ENCODE measurements around the gene MGARP.

The MGARP gene

DNA sequence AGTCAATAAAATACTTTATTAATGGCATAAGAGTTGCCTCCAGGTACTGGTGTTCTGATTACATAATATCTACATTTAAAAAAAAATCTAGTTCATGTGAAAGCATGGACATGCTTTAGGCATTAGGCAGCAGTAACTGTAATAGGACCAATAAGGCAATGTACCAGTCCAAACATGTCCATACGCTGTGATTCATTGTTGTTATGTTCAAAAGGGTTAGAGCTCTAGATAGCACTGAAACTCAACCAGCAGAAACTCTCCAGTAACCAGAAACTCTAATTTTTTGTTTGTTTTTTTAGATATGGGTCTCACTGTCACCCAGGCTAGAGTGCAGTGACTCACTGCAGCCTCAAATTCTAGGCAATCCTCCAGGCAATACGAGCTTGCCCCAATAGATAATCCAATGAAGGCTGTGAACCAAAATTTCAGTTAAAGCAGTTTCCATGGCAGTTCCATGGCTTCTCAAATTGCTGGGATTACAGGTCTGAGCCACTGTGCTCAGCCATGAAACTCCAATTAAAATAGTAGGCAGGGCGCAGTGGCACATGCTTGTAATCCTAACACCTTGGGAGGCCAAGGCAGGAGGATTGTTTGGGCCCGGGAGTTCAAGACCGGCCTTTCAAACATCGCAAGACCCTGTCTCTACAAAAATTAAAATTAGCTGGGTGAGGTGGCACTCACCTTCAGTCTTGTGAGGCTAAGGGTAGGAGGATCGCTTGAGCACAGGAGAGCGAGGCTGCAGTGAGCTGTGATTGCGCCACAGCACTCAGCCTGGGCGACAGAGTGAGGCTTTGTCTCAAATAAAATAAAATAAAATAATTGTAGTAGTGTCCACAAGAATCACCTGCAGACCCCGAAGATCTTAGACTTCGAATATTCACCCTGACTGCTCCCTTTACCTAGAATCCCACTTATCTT lies 36.3 kb downstream of the MGARP start:
- DNase-seq (ENCODE audit: low read depth): peak; percentile 99

- no peak for DNase-seq (ENCODE audit: low read depth)
These were observed 37.4 kb downstream of the MGARP start for GRCh38 chr4:139242511-139243051.

DNA sequence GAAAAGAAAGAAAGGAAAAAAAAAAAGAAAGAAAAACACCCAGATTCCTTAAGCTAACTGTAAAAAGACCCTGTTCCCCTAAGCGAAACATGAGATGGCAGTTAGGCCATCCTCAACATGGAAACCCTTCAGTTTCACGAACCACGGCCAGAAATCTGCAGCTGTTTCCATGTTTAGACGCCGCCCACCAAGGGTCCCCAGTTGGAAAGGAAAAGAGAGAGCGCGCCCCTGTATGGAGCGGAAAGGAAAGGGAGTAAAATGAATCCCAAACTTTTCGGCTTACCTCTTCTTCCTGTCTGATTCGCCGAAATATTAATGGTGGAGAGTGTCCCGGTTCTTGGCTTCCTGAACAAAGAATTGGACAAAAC lies 38.3 kb downstream of the MGARP start:
- DNase-seq (ENCODE audit: low read depth): no peak

DNA sequence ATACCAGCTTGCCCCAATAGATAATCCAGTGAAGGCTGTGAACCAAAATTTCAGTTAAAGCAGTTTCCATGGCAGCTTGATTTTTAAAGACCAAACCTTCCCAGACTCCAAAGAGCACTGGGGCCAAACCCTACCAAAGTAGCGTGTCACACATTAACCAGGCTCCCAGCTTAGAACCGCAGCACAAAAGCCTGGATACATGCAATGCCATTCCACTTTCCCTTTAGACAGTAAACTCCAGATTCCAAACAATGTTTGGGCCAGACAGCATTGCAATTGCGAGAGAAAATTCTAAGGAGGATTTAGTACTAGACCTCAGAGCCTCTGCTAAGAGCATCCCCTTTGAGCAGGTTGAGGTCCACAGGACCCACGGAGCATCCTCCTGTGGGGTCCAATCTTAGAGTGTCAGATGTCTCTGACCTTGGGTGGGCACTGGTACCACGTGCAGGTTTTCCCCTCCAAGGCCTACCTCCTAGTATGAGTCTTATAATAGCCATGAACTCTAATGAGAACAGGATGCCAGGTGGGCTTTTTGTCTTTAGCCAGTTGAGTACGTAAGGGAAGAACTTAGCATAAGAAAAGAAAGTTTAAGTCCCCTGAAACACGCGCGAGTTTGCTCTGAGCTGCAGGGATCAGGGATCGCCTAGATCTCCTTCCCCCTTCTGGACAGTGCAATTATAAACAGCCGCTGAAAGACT lies 38.8 kb downstream of the MGARP start:
- DNase-seq (ENCODE audit: low read depth): no peak

- DNase-seq (ENCODE audit: low read depth): no peak
These were observed 40.8 kb downstream of the MGARP start for GRCh38 chr4:139239127-139239772.

DNA sequence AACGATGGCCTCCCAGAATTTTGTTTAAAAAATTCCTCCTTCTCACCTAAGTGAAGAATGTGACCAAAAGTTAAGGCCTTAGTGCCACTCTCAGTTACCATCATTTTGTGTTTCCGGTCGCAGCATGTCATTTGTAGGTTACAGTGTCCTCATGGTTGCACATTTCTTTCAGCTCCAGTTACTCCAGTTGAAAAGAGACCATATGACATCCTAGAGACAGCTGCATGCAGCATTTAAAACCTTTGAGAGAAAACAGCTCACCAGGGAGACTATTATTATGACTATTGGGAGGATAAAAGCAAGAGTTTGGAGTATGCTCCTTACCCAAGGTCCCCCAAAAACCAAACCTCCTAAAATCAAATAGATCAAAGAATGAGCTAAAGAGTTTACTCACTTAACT lies 45.8 kb downstream of the MGARP start:
- no peak for DNase-seq (ENCODE audit: low read depth)

DNA sequence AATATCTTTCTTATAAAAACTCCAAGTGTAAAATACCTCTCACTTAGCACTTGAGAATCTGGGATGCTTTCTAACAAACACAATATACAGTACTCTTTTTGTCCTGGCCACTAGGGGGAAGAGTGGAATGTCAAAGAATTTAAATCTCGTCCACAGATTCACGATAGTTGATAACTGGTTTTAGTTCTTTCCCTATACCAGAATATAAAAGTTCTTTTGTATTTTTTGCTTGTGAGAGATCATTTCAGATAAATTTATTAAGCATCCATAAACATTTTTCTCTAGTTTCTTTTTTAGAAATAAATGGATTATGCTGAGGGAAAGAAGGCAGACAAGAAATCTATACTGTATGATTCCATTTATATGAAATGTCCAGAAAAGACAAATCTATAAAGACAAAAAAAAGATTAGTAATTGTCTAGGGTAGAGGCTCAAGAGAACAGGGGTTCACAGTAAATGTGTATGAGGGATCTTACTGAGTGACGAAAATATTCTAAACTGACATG lies 50.4 kb downstream of the MGARP start:
- DNase-seq (ENCODE audit: low read depth): no peak

- no peak for DNase-seq (ENCODE audit: low read depth)
These were observed 52.2 kb downstream of the MGARP start for GRCh38 chr4:139227729-139228404.

DNA sequence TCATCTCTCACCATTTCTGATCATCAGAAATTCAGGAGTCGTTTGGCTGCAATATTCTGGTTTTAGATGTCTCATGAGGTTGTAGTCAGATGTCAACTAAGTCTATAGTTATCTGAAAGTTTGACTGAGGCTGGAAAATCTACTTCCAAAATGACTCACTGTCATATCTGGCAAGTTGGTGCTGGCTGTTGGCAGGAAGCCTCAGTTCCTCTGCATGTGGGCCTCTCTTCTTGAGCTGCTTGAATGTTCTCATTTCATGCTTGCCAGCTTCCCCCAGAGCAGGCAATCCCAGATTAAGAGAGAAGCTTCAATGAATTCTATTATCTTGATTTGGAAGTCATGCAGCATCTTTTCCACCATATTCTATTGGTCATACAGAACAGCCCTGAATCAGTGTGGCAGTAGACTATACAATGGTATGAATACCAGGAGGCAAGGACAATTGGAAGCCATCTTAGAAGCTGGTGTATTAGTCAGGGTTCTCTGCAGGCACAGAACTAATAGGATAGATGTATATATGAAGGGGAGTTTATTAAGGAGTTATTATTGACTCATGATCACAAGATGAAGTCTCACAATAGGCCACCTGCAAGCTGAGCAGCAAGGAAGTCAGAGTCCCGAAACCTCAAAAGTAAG lies 56.2 kb downstream of the MGARP start:
- no peak for DNase-seq (ENCODE audit: low read depth)

DNA sequence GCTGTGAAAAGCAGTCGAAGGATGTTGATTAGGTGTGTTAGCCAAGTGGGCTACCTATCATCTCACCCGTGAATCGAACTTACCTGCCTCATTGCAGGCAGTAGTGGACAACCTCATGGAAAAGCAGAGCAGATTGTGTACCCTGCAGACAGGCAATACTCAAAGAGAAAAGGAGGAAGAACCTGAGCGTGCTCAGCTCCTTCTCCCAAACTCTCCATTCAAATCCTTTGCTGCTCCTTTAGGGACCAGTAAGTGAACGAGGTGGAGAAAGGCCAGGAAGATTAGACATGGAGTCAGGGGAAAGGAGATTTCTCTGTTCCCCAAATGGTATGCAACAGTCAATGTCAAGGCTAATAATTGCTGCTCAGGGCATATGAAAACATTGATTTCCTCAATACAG lies 57.8 kb downstream of the MGARP start:
- no peak for DNase-seq (ENCODE audit: low read depth)

GRCh38 chr4:139221687-139222086 lies 58.3 kb downstream of the MGARP start:
- DNase-seq (ENCODE audit: low read depth): no peak

DNA sequence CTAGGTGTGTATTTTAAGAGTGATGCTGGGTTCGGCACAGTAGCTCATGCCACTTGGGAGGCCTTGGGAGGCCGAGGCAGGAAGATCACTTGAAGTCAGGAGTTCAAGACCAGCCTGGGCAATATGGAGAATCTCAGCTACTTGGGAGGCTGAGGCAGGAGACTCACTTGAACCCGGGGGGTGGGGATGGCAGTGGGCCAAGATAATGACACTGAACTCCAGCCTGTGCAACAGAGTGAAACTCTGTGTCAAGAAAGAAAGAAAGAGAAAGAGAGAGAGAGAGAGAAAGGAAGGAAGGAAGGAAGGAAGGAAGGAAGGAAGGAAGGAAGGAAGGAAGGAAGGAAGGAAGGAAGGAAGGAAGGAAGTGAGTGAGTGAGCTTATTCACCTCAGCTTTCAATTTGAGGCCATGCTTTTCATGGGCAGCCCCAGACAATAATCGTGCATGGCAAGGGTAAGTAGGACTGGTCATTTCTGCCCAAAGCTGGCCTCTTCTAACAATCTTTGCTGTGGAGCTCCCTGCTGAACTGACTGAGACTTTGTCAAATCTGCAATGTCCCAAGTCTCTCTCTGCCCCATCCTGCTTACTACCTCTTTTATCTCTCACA lies 60.5 kb downstream of the MGARP start:
- DNase-seq (ENCODE audit: low read depth): no peak
